Neural cell (in vitro differentiated cells): Measurements from ENCODE around the gene ZNF772.
A peak's percentile ranks its signal among the peaks of the same experiment; 100 is the strongest.
"Not testable (repeated sequence)": the region's sequence is repeated elsewhere in the genome, so short reads cannot be mapped to it uniquely, and the experiment has no call there.

ENCODE experiments used
- EP300 ChIP-seq: fragments of 450-650 bp; conservative IDR thresholded peaks from 2 replicates; pipeline ENCODE4 v1.6.1; 2014; ENCODE audit warnings: antibody characterized with exemption, mild to moderate bottlenecking, moderate library complexity; ENCODE audit not compliant: poor library complexity, severe bottlenecking
- EZH2 ChIP-seq: fragments of 200-600, 300-800 bp; shearing (Covaris generic), sonication (generic); IDR thresholded peaks from 2 replicates; pipeline ENCODE4 v1.6.1; 2014; ENCODE audit warnings: antibody characterized with exemption, low read length, borderline replicate concordance, mild to moderate bottlenecking; ENCODE audit not compliant: insufficient read depth, poor library complexity, severe bottlenecking
- MXI1 ChIP-seq: fragments of 450-650 bp; conservative IDR thresholded peaks from 2 replicates; pipeline ENCODE4 v1.6.1; 2014; ENCODE audit warnings: antibody characterized with exemption, mild to moderate bottlenecking; ENCODE audit not compliant: poor library complexity, severe bottlenecking
- RAD21 ChIP-seq: fragments of 450-650 bp; conservative IDR thresholded peaks from 2 replicates; pipeline ENCODE4 v1.6.1; 2014; ENCODE audit warnings: antibody characterized with exemption, mild to moderate bottlenecking, moderate library complexity
- SMC3 ChIP-seq: fragments of 450-650 bp; conservative IDR thresholded peaks from 2 replicates; pipeline ENCODE4 v1.6.1; 2014; ENCODE audit warnings: antibody characterized with exemption, mild to moderate bottlenecking, moderate library complexity; ENCODE audit not compliant: poor library complexity
- TAF1 ChIP-seq: IDR thresholded peaks from 2 replicates; pipeline ENCODE4 v1.6.1; 2012; ENCODE audit warnings: low read depth
- TF ChIP-seq, protein P1 (sequence below): fragments of 450-650 bp; IDR thresholded peaks from 2 replicates; pipeline ENCODE4 v1.5.1; 2014; ENCODE audit warnings: antibody characterized with exemption, mild to moderate bottlenecking, moderate library complexity; ENCODE audit not compliant: poor library complexity, severe bottlenecking

DNA sequence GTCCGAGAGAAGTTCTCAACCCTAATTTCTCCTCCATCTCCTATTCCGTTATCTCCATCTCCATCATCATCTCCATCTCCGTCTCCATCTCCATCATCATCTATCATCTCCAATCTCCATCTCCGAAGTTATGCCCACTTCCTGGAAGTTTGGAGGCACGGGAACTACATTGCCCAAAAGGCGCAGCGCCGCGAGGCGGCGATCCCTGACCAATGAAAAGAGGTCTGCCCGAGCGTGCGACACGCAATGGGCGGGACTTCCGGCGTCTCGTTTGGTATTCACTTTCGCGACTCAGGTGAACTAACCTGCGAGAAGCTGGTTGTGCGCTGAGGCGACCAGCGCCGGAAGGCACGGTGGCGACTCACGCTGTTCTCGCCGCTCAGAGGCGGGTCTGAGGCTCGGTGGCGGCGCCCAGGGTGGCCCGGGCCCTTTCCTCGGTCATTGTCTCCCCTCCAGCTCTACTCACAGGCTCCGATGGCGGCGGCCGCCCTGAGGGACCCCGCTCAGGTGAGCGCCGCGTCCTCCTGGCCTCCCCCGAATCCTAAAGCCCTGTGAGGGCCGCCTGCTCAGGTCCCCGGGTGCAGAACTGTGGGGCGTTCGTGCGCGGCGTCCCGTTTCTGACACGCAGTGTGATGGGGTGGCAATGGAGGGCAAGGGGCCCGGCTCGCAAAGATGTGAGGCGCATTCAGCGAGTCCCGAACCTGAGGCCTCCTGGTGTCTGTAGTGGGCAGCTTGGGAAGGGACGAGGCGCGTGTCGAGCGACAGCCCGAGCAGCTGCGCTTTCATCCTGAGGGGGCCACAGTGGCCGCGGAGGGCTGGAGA lies 10.3 kb upstream of the ZNF772 start, which contains the start of gene ZNF419:
- not testable (repeated sequence) for TF ChIP-seq EZH2, EP300, RAD21
- TF ChIP-seq, protein P1, sequence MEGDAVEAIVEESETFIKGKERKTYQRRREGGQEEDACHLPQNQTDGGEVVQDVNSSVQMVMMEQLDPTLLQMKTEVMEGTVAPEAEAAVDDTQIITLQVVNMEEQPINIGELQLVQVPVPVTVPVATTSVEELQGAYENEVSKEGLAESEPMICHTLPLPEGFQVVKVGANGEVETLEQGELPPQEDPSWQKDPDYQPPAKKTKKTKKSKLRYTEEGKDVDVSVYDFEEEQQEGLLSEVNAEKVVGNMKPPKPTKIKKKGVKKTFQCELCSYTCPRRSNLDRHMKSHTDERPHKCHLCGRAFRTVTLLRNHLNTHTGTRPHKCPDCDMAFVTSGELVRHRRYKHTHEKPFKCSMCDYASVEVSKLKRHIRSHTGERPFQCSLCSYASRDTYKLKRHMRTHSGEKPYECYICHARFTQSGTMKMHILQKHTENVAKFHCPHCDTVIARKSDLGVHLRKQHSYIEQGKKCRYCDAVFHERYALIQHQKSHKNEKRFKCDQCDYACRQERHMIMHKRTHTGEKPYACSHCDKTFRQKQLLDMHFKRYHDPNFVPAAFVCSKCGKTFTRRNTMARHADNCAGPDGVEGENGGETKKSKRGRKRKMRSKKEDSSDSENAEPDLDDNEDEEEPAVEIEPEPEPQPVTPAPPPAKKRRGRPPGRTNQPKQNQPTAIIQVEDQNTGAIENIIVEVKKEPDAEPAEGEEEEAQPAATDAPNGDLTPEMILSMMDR, result peak; percentile 31
- TF ChIP-seq TAF1 (peak; percentile 83), MXI1 (peak; percentile 76), SMC3 (peak; percentile 48)
